Mucosa of descending colon (tissue), 3 donors: Measurements from ENCODE around the gene TMEM147. TPM values are rescaled to one million over a fixed set of nuclear protein-coding genes. Genes with fewer than 3 reads are reported as not detected.

Experiments used
- ATAC-seq: fragments of 200-7000 bp; cut with Tn5 transposase; one replicate; pipeline ENCODE4 v1.9.1; 2020; ENCODE audit warnings: mild to moderate bottlenecking, moderate library complexity
- DNase-seq, 3 donors: peaks; one replicate each; pipeline ENCODE4 v3.0.0-alpha.2; 2020
- H3K36me3 ChIP-seq: fragments of 200-600 bp; one replicate; pipeline ENCODE4 v1.8.0; 2021; ENCODE audit warnings: low read depth, mild to moderate bottlenecking
- H3K4me1 ChIP-seq: fragments of 200-600 bp; one replicate; pipeline ENCODE4 v1.8.0; 2021; ENCODE audit warnings: low read depth, mild to moderate bottlenecking
- H3K4me3 ChIP-seq: fragments of 200-600 bp; one replicate; pipeline ENCODE4 v1.8.0; 2021; ENCODE audit warnings: mild to moderate bottlenecking
- H3K9me3 ChIP-seq: fragments of 200-600 bp; one replicate; pipeline ENCODE4 v1.8.0; 2021; ENCODE audit warnings: mild to moderate bottlenecking
- intact Hi-C, 2 donors: fragments of 100-400 bp; cut with DNase I in 1 of 2; cut with micrococcal nuclease in 1 of 2; formaldehyde crosslinking; loops; one replicate each; pipeline versions ENCODE4 v1.11.0 to v1.11.1; 2022; cut with DNase I, micrococcal nuclease
- total RNA-seq, 3 donors: library from RNA; stranded (reverse); fragmentation: NEBNext Ultra II Directional in 2 of 3; extraction: Animal tissue kit (Norgen Biotek cat#: 25700) in 2 of 3; gene quantifications; one replicate each; pipeline versions ENCODE4 v1.2.1 to v1.2.4, GENCODE V29; 2021 to 2023
- TF ChIP-seq, protein P1 (sequence below): fragments of 200-600 bp; IDR thresholded peaks from one replicate; pipeline ENCODE4 v1.8.0; 2022; ENCODE audit warnings: antibody characterized with exemption, mild to moderate bottlenecking
- donor health status: DM: no; HTN: no; CAD: no; lungs with moderate emphysema.
- donor health status: DM: no; HTN: no; CAD: no.
- donor health status: DM: no; HTN: yes; CAD: no.

Gene TMEM147
- total RNA-seq, 3 donors from 2014 or later = 54.4 to 62.8 (median 58.2) TPM

- ATAC-seq (no peak), DNase-seq (no peak)
- TF ChIP-seq, protein P1, sequence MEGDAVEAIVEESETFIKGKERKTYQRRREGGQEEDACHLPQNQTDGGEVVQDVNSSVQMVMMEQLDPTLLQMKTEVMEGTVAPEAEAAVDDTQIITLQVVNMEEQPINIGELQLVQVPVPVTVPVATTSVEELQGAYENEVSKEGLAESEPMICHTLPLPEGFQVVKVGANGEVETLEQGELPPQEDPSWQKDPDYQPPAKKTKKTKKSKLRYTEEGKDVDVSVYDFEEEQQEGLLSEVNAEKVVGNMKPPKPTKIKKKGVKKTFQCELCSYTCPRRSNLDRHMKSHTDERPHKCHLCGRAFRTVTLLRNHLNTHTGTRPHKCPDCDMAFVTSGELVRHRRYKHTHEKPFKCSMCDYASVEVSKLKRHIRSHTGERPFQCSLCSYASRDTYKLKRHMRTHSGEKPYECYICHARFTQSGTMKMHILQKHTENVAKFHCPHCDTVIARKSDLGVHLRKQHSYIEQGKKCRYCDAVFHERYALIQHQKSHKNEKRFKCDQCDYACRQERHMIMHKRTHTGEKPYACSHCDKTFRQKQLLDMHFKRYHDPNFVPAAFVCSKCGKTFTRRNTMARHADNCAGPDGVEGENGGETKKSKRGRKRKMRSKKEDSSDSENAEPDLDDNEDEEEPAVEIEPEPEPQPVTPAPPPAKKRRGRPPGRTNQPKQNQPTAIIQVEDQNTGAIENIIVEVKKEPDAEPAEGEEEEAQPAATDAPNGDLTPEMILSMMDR = no peak
- no peaks in the 10 kb centered on the region for H3K9me3 ChIP-seq
- intact Hi-C loops = no loop called here
- no peaks in the 10 kb centered on the region for H3K36me3 ChIP-seq
- H3K4me1 ChIP-seq = no peaks in the 10 kb centered on the region
- no peak overlapping the region for H3K4me3 ChIP-seq
Observed at GRCh38 chr19:35565016-35565856, 19.8 kb downstream of the TMEM147 start.

- Histone ChIP-seq H3K36me3 (no peaks in the 10 kb centered on the region), H3K9me3 (no peaks in the 10 kb centered on the region), H3K4me1 (no peaks in the 10 kb centered on the region), H3K4me3 (no peak overlapping the region)
- intact Hi-C loops = no loop called here
- ATAC-seq = no peak
- TF ChIP-seq, protein P1 = no peak
- DNase-seq = no peak
Observed at GRCh38 chr19:35566738-35567137, 21.3 kb downstream of the TMEM147 start.

GRCh38 chr19:35569281-35569781 lies 23.9 kb downstream of the TMEM147 start:
- Histone ChIP-seq H3K4me3 (no peak overlapping the region), H3K36me3 (no peaks in the 10 kb centered on the region), H3K4me1 (no peaks in the 10 kb centered on the region), H3K9me3 (no peaks in the 10 kb centered on the region)
- DNase-seq (no peak), ATAC-seq (no peak)
- TF ChIP-seq, protein P1 = no peak
- intact Hi-C loops = no loop called here

DNA sequence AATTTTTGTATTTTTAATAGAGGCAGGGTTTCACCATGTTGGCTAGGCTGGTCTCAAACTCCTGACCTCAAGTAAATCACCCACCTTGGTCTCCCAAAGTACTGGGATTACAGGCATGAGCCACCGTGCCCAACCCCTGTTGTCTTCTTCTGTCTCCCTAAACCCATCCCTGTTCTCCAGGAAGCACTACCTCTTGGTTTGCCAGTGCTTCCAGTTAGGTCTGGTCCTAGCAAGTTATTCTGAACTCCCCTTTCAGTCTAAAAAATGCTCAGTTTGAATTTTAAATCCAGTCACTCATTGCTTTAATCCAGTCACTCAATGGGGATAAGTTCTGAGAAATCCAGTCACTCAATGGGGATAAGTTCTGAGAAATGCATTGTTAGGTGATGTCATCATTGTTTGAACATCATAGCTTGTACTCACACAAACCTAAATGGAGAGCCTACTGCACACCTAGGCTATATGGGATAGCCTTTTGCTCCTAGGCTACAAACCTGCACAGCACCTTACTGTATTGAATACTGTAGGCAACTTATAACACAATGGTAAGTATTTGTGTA lies 26.1 kb downstream of the TMEM147 start:
- no peak for ATAC-seq

GRCh38 chr19:35577918-35578317 lies 32.5 kb downstream of the TMEM147 start:
- intact Hi-C loops = no loop called here
- ATAC-seq (no peak), DNase-seq (no peak)
- Histone ChIP-seq H3K36me3 (no peaks in the 10 kb centered on the region), H3K9me3 (peaks cover 25% of the 10 kb centered on the region), H3K4me3 (no peak overlapping the region), H3K4me1 (no peaks in the 10 kb centered on the region)
- TF ChIP-seq, protein P1 = no peak

More for the DNA sequence above, 26.1 kb downstream of the TMEM147 start:
- no peaks in the 10 kb centered on the region for H3K4me1 ChIP-seq
- DNase-seq = no peak
- TF ChIP-seq, protein P1 = no peak
- H3K4me3 ChIP-seq = no peak overlapping the region
- H3K36me3 ChIP-seq = no peaks in the 10 kb centered on the region
- intact Hi-C loops = no loop called here
- H3K9me3 ChIP-seq = peaks cover 10% of the 10 kb centered on the region
